Natural killer cell (primary cell): Measurements from ENCODE around the gene FRMPD2. TPM values are rescaled to one million over a fixed set of nuclear protein-coding genes. Genes with fewer than 3 reads are reported as not detected.
"Not testable (repeated sequence)": the region's sequence is repeated elsewhere in the genome, so short reads cannot be mapped to it uniquely, and the experiment has no call there.

ENCODE experiments used
- ATAC-seq, 3 donors: fragments of 150-1000 bp in 2 of 3; fragments of 200-7000 bp in 1 of 3; cut with Tn5 transposase; 1 replicate in 1 of 3; 2 replicates in 2 of 3; pipeline ENCODE4 v1.10.0; 2021; ENCODE audit warnings: mild to moderate bottlenecking in 2 of 3, moderate library complexity in 2 of 3
- DNase-seq, 2 donors: peaks; one replicate each; pipeline versions ENCODE4 v3.0.0 to v3.0.0-alpha.2; 2013 to 2021; ENCODE audit warnings: mixed read lengths in 1 of 2
- H3K27ac ChIP-seq: one replicate; pipeline ENCODE4 v1.5.1; 2013; ENCODE audit warnings: mild to moderate bottlenecking, low read length
- H3K27me3 ChIP-seq: one replicate; pipeline ENCODE4 v1.6.1; 2013; ENCODE audit warnings: low read length; ENCODE audit not compliant: control insufficient read depth, insufficient read depth
- H3K36me3 ChIP-seq: one replicate; pipeline ENCODE4 v1.6.1; 2013; ENCODE audit warnings: low read length; ENCODE audit not compliant: control insufficient read depth, insufficient read depth
- H3K4me1 ChIP-seq: one replicate; pipeline ENCODE4 v1.6.1; 2013; ENCODE audit warnings: low read length; ENCODE audit not compliant: control insufficient read depth, insufficient read depth
- H3K4me3 ChIP-seq: one replicate; pipeline ENCODE4 v1.5.1; 2013; ENCODE audit warnings: low read length
- H3K9me3 ChIP-seq: one replicate; pipeline ENCODE4 v1.6.1; 2013; ENCODE audit warnings: low read length; ENCODE audit not compliant: control insufficient read depth, insufficient read depth
- H3K27ac Mint-ChIP-seq, 2 donors: one replicate each; pipeline ENCODE4 v1.8.0; 2022; ENCODE audit warnings: mild to moderate bottlenecking in 2 of 2, mixed read lengths in 2 of 2, moderate library complexity in 1 of 2
- H3K27me3 Mint-ChIP-seq, 2 donors: one replicate each; pipeline ENCODE4 v1.8.0; 2022; ENCODE audit warnings: low read depth in 2 of 2, mixed read lengths in 2 of 2
- H3K36me3 Mint-ChIP-seq: one replicate; pipeline ENCODE4 v1.8.0; 2022; ENCODE audit warnings: mixed read lengths
- H3K4me1 Mint-ChIP-seq, 2 donors: one replicate each; pipeline ENCODE4 v1.8.0; 2022; ENCODE audit warnings: mixed read lengths in 2 of 2
- H3K4me3 Mint-ChIP-seq: one replicate; pipeline ENCODE4 v1.8.0; 2022; ENCODE audit warnings: mild to moderate bottlenecking, moderate library complexity, mixed read lengths
- H3K9me3 Mint-ChIP-seq, 2 donors: one replicate each; pipeline ENCODE4 v1.8.0; 2022; ENCODE audit warnings: mixed read lengths in 2 of 2
- WGBS: methylation state at CpG from one replicate; pipeline ENCODE4 v1.1.7; 2013; ENCODE audit warnings: missing lambda C conversion rate; ENCODE audit not compliant: insufficient coverage; 5-methylcytosine and 5-hydroxymethylcytosine counted together
- intact Hi-C: fragments of 100-400 bp; cut with micrococcal nuclease; formaldehyde crosslinking; loops from one replicate; pipeline ENCODE4 v1.14.2; 2022
- total RNA-seq, 4 donors: library from RNA; stranded (reverse); fragments of 120-200 nt in 1 of 4; gene quantifications; one replicate each; pipeline versions ENCODE4 v1.2.3 to v1.2.4, GENCODE V29; 2013 to 2022
- TF ChIP-seq, protein P1 (sequence below): fragments of 200-600 bp; IDR thresholded peaks from one replicate; pipeline ENCODE4 v1.8.0; 2022; ENCODE audit warnings: antibody characterized with exemption

Gene FRMPD2
- total RNA-seq, 3 donors from 2014 or later (not counting 1 experiment from before 2014, with no cell fraction given), result 0.20 TPM; not detected in 2

DNA sequence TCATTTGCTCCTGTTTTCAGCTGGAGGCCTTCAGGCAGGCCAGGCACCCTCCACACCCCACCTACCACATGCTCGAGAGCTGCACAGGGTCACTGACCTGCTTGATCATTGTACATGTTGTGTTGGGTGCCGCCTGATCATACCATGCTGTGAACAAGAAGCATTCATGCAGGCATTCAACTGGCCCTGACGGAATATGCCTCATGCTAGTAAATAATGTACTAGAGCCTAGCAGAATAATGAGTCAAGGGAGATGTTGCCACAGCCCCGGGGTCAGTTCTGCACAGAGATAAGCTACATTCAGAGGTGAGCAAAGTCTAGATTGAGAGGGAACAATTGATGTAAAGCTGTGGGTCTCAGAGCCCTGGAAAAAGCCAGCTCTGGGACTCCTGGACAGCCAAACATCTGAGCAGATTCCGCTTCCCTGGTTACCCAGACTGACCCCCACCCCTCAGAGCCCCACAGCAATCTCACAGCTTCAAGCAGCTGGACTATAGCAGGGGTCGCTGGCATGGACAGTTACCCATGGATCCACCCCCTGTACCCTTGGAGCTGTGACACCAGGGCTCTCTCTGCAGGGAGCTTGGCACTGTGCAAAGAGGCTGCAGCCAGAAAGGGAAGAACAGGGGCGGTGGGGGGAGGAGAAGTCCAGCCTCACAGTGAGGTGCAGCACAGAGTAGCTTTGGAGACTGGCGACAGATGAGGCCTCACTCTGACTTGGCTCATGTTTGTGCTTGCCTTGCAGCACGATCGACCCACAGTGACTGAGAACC is 86.6 kb downstream of the FRMPD2 start:
- H3K27ac Mint-ChIP-seq, result no peak overlapping the region
- Histone ChIP-seq H3K36me3 (no peaks in the 10 kb centered on the region), H3K9me3 (no peaks in the 10 kb centered on the region), H3K4me3 (no peak overlapping the region), H3K4me1 (no peaks in the 10 kb centered on the region), H3K27ac (no peak overlapping the region), H3K27me3 (no peaks in the 10 kb centered on the region)
- no peak for ATAC-seq
- intact Hi-C loops, result no loop called here
- no peaks in the 10 kb centered on the region for H3K36me3 Mint-ChIP-seq
- TF ChIP-seq, protein P1, sequence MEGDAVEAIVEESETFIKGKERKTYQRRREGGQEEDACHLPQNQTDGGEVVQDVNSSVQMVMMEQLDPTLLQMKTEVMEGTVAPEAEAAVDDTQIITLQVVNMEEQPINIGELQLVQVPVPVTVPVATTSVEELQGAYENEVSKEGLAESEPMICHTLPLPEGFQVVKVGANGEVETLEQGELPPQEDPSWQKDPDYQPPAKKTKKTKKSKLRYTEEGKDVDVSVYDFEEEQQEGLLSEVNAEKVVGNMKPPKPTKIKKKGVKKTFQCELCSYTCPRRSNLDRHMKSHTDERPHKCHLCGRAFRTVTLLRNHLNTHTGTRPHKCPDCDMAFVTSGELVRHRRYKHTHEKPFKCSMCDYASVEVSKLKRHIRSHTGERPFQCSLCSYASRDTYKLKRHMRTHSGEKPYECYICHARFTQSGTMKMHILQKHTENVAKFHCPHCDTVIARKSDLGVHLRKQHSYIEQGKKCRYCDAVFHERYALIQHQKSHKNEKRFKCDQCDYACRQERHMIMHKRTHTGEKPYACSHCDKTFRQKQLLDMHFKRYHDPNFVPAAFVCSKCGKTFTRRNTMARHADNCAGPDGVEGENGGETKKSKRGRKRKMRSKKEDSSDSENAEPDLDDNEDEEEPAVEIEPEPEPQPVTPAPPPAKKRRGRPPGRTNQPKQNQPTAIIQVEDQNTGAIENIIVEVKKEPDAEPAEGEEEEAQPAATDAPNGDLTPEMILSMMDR, result no peak
- no peaks in the 10 kb centered on the region for H3K9me3 Mint-ChIP-seq
- no peaks in the 10 kb centered on the region for H3K4me1 Mint-ChIP-seq
- 80% methylated on average over 10 of the region's 10 CpGs for whole genome bisulfite sequencing
- DNase-seq, result no peak
- no peak overlapping the region for H3K4me3 Mint-ChIP-seq
- peaks cover 0 to 4% of the 10 kb centered on the region in 2 donors for H3K27me3 Mint-ChIP-seq

DNA sequence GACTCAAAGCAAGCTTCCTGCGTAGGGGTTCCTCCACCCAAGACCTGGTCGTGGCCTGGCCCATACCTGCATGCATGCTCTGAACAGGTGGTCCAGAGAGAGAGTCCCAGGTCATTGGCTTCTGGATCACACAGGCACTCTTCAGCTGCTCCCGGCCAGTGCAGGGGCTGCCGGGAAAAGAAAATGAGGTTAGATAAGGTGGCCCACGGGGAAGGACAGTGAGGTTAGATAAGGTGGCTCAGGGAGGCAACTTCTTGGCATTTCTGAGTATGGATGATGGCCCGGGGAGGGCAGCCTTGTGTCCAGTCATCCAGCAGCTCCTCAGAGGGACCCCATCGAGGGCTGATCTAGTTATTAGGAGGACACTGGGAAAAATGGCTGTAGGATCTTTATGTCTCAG is 87.4 kb downstream of the FRMPD2 start:
- Histone ChIP-seq H3K27ac (no peak overlapping the region), H3K27me3 (no peaks in the 10 kb centered on the region), H3K4me3 (no peak overlapping the region), H3K36me3 (no peaks in the 10 kb centered on the region), H3K9me3 (no peaks in the 10 kb centered on the region), H3K4me1 (no peaks in the 10 kb centered on the region)
- intact Hi-C loops, result no loop called here
- TF ChIP-seq, protein P1, result no peak
- Mint-ChIP-seq H3K36me3 (no peaks in the 10 kb centered on the region), H3K9me3 (no peaks in the 10 kb centered on the region), H3K4me3 (no peak overlapping the region), H3K4me1 (no peaks in the 10 kb centered on the region), H3K27me3 (peaks cover 0 to 4% of the 10 kb centered on the region in 2 donors), H3K27ac (no peak overlapping the region)
- 87% methylated on average over 7 of the region's 7 CpGs for WGBS
- ATAC-seq (no peak), DNase-seq (no peak)

DNA sequence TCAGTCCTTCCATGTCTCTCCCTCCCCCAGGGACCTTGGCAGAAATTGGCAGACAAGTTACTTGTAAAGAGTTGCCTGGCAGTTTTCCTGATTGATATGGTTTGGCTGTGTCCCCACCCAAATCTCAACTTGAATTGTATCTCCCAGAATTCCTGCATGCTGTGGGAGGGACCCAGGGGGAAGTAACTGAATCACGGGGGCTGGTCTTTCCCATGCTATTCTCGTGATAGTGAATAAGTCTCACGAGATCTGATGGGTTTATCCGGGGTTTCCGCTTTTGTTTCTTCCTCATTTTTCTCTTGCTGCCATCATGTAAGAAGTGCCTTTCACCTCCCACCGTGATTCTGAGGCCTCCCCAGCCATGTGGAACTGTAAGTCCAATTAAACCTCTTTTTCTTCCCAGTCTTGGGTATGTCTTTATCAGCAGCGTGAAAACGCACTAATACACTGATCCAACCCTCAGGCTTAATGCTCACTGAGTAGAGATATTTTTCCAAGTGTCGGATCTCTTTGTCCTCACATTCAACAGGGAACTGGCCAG is 88.2 kb downstream of the FRMPD2 start:
- H3K4me1 ChIP-seq, intact Hi-C loops, DNase-seq, H3K27ac Mint-ChIP-seq, H3K27me3 Mint-ChIP-seq, H3K9me3 Mint-ChIP-seq, H3K36me3 ChIP-seq, H3K4me3 Mint-ChIP-seq, H3K4me3 ChIP-seq, H3K4me1 Mint-ChIP-seq, ATAC-seq, H3K36me3 Mint-ChIP-seq, H3K27me3 ChIP-seq, H3K27ac ChIP-seq, H3K9me3 ChIP-seq: not testable (repeated sequence)
- 90% methylated on average over 9 of the region's 9 CpGs for WGBS

DNA sequence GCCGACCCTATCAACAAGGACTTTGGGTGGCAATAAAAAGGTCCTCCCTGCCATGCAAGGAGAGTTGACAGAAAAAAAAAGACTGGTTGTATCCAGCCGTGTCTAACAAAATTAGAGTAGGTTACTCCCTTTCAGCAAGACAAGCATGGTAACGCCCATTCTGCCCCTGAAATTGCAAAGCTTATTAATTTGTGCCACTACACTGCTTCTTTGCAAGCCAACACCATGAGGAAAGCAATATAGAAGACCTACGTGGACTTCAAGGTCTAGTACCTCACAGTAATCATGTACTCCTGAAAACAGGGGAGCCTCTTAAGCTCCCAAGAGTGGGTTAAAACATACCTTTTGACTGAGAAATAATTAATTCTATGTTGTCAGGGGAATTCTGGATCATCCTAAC is 90.3 kb downstream of the FRMPD2 start:
- H3K4me3 ChIP-seq, result no peak overlapping the region
- Mint-ChIP-seq H3K4me1 (no peaks in the 10 kb centered on the region), H3K27ac (no peak overlapping the region), H3K36me3 (no peaks in the 10 kb centered on the region), H3K27me3 (peaks cover 0 to 4% of the 10 kb centered on the region in 2 donors), H3K4me3 (no peak overlapping the region), H3K9me3 (no peaks in the 10 kb centered on the region)
- 73% methylated on average over 4 of the region's 4 CpGs for WGBS
- H3K36me3 ChIP-seq, result no peaks in the 10 kb centered on the region
- intact Hi-C loops, result no loop called here
- H3K4me1 ChIP-seq, result no peaks in the 10 kb centered on the region
- H3K27ac ChIP-seq, result no peak overlapping the region
- DNase-seq, result no peak
- H3K27me3 ChIP-seq, result no peaks in the 10 kb centered on the region
- TF ChIP-seq, protein P1, result no peak
- H3K9me3 ChIP-seq, result no peaks in the 10 kb centered on the region
- no peak for ATAC-seq

DNA sequence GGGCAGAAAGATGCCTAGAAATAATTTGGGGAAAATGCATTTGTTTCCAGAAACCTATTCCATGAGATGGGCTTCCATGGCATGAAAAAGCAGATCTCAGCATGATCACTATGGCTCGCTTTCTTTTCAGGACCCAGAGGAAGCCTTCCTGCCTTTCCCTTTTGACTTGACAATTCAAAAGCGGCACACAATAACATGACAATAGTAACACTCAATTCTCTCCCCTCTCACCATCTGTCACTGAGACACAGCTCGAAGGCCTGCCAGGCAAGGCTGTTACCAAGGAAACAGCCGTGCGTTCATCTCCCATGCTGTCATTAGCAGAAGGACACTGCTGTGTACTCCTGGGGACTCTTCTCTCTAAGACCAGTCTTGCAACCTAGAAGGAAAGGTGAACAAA is 101.8 kb downstream of the FRMPD2 start:
- WGBS, result 100% methylated on average over 1 of the region's 5 CpGs
- H3K9me3 ChIP-seq, H3K27ac ChIP-seq, H3K36me3 ChIP-seq, H3K36me3 Mint-ChIP-seq, H3K27me3 ChIP-seq, intact Hi-C loops, H3K27ac Mint-ChIP-seq, DNase-seq, H3K9me3 Mint-ChIP-seq, H3K4me1 ChIP-seq, H3K4me3 ChIP-seq, H3K4me1 Mint-ChIP-seq, H3K27me3 Mint-ChIP-seq, H3K4me3 Mint-ChIP-seq, ATAC-seq: not testable (repeated sequence)

DNA sequence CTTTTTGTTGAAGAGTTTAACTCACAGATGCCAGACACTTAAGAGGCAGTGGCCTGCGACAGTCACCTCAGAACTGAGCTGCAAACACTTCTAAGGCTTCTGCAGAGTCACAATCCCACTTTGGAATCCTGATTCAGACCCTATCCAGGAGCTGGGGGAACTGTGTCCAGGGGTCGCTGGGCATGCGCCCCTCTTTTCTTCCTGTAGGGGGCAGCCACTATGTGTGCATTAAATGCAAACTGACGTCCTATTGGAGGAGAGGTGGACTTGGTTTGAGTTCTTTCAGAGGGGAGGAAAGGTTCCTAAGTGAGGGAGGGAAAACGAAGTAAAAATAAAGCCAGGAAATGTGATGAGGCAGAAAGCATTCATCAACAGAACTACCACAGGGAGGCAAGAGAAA is 113.8 kb downstream of the FRMPD2 start:
- not testable (repeated sequence) for H3K27me3 Mint-ChIP-seq, H3K27ac Mint-ChIP-seq

More for the DNA sequence above, 113.8 kb downstream of the FRMPD2 start:
- no CpG with 5 or more reads among the region's 5 CpGs for WGBS
- intact Hi-C loops, H3K4me1 Mint-ChIP-seq, H3K27me3 ChIP-seq, H3K27ac ChIP-seq, H3K9me3 Mint-ChIP-seq, H3K36me3 ChIP-seq, H3K36me3 Mint-ChIP-seq, H3K4me3 ChIP-seq, H3K9me3 ChIP-seq, DNase-seq, H3K4me1 ChIP-seq, ATAC-seq, H3K4me3 Mint-ChIP-seq: not testable (repeated sequence)
